ENCODE measurements around the gene HIPK2.

Gene HIPK2

GRCh38 chr7:139783647-139784385 is 6.0 kb upstream of the HIPK2 start:
- DNase-seq (ENCODE audit: extremely low read depth in 1 of 2, low read depth in 1 of 2), result no peak

- DNase-seq (ENCODE audit: extremely low read depth in 1 of 2, low read depth in 1 of 2), result no peak
Observed at GRCh38 chr7:139782932-139783331, 5.1 kb upstream of the HIPK2 start.

- DNase-seq (ENCODE audit: extremely low read depth in 1 of 2, low read depth in 1 of 2), result peak in 1 of 2 donors; percentile 30
Observed at GRCh38 chr7:139777133-139777891, 486 bp downstream of the HIPK2 start.

GRCh38 chr7:139776486-139777132 is 1.2 kb downstream of the HIPK2 start:
- DNase-seq (ENCODE audit: extremely low read depth in 1 of 2, low read depth in 1 of 2), result no peak

GRCh38 chr7:139775829-139776266 is 1.9 kb downstream of the HIPK2 start:
- peak in 1 of 2 donors; percentile 36 for DNase-seq (ENCODE audit: extremely low read depth in 1 of 2, low read depth in 1 of 2)

- no peak for DNase-seq (ENCODE audit: extremely low read depth in 1 of 2, low read depth in 1 of 2)
Observed at GRCh38 chr7:139774376-139774775, 3.4 kb downstream of the HIPK2 start.

GRCh38 chr7:139773371-139773770 is 4.4 kb downstream of the HIPK2 start:
- DNase-seq (ENCODE audit: extremely low read depth in 1 of 2, low read depth in 1 of 2), result no peak

- no peak for DNase-seq (ENCODE audit: extremely low read depth in 1 of 2, low read depth in 1 of 2)
Observed at GRCh38 chr7:139772873-139773272, 4.9 kb downstream of the HIPK2 start.

- no peak for DNase-seq (ENCODE audit: extremely low read depth in 1 of 2, low read depth in 1 of 2)
Observed at GRCh38 chr7:139772115-139772514, 5.7 kb downstream of the HIPK2 start.

- no peak for DNase-seq (ENCODE audit: extremely low read depth in 1 of 2, low read depth in 1 of 2)
Observed at GRCh38 chr7:139771001-139771956, 6.5 kb downstream of the HIPK2 start.

GRCh38 chr7:139769761-139770160 is 8.0 kb downstream of the HIPK2 start:
- DNase-seq (ENCODE audit: extremely low read depth in 1 of 2, low read depth in 1 of 2), result no peak

GRCh38 chr7:139769066-139769465 is 8.7 kb downstream of the HIPK2 start:
- DNase-seq (ENCODE audit: extremely low read depth in 1 of 2, low read depth in 1 of 2), result no peak

- no peak for DNase-seq (ENCODE audit: extremely low read depth in 1 of 2, low read depth in 1 of 2)
Observed at GRCh38 chr7:139768249-139768824, 9.5 kb downstream of the HIPK2 start.

GRCh38 chr7:139767561-139767982 is 10.2 kb downstream of the HIPK2 start:
- no peak for DNase-seq (ENCODE audit: extremely low read depth in 1 of 2, low read depth in 1 of 2)

GRCh38 chr7:139765143-139765542 is 12.7 kb downstream of the HIPK2 start:
- no peak for DNase-seq (ENCODE audit: extremely low read depth in 1 of 2, low read depth in 1 of 2)

GRCh38 chr7:139763330-139763729 is 14.5 kb downstream of the HIPK2 start:
- no peak for DNase-seq (ENCODE audit: extremely low read depth in 1 of 2, low read depth in 1 of 2)

GRCh38 chr7:139762886-139763285 is 14.9 kb downstream of the HIPK2 start:
- no peak for DNase-seq (ENCODE audit: extremely low read depth in 1 of 2, low read depth in 1 of 2)

- DNase-seq (ENCODE audit: extremely low read depth in 1 of 2, low read depth in 1 of 2), result no peak
Observed at GRCh38 chr7:139758388-139758787, 19.4 kb downstream of the HIPK2 start.

GRCh38 chr7:139757968-139758367 is 19.8 kb downstream of the HIPK2 start:
- DNase-seq (ENCODE audit: extremely low read depth in 1 of 2, low read depth in 1 of 2), result no peak

GRCh38 chr7:139753693-139754111 is 24.1 kb downstream of the HIPK2 start:
- no peak for DNase-seq (ENCODE audit: extremely low read depth in 1 of 2, low read depth in 1 of 2)
